HCT116 (cell line): ENCODE measurements around the gene NXPH2. TPM values are rescaled to one million over a fixed set of nuclear protein-coding genes. Genes with fewer than 3 reads are reported as not detected.

Source experiments
- ATAC-seq: fragments of 200-7000 bp; cut with Tn5 transposase; 2 replicates; pipeline ENCODE4 v1.9.1; 2020; ENCODE audit warnings: mild to moderate bottlenecking, moderate library complexity
- BruUV-seq: library from RNA; stranded (reverse); fragments of 400-500 nt; replicated peaks from 2 replicates; lab custom pipeline; 2021; lab: Mats Ljungman, UMichigan
- CTCF ChIA-PET: fragments of 300-600 bp; sonication (Branson Sonifier 250); formaldehyde crosslinking; loops from one replicate; lab custom pipeline; 2021; ENCODE audit warnings: antibody characterized with exemption; lab: Charles Lee
- POLR2A ChIA-PET: fragments of 300-600, 350-600 bp; sonication (Branson Sonifier 250); formaldehyde crosslinking; loops from one replicate; lab custom pipeline; 2021; ENCODE audit warnings: antibody characterized with exemption; lab: Charles Lee
- RAD21 ChIA-PET, 2 experiments: fragments of 300-600 bp; sonication (Branson Sonifier 250); formaldehyde crosslinking; loops; one replicate each; lab custom pipeline; 2023; ENCODE audit warnings: low total read pairs in 2 of 2; ENCODE audit not compliant: uncharacterized antibody in 2 of 2, unreplicated experiment in 2 of 2, low non-redundant PET in 1 of 2; lab: Charles Lee
- DNase-seq: peaks from one replicate; pipeline ENCODE4 v3.0.0-alpha.2; 2010; ENCODE audit warnings: low read depth, low spot score
- H2AFZ ChIP-seq: fragments of 200-600 bp; shearing (Covaris generic), sonication (generic); 2 replicates; pipeline ENCODE4 v1.6.1; 2017; ENCODE audit warnings: low read depth, mixed run types, mixed read lengths, antibody characterized with exemption, low read length; ENCODE audit not compliant: poor library complexity, severe bottlenecking
- H3K27ac ChIP-seq: 2 replicates; pipeline ENCODE4 v1.5.1; 2012; ENCODE audit warnings: low read depth, low read length
- H3K27me3 ChIP-seq: fragments of 200-600 bp; sonication (generic); 2 replicates; pipeline ENCODE4 v1.6.1; 2016; ENCODE audit warnings: mixed run types, low read length, mixed read lengths; ENCODE audit not compliant: insufficient read depth
- H3K36me3 ChIP-seq, 2 experiments: fragments of 200-500 bp in 1 of 2; fragments of 200-600 bp in 1 of 2; sonication (Bioruptor generic) in 1 of 2; sonication (generic) in 1 of 2; 2 replicates each; pipeline versions ENCODE4 v1.5.1 to v1.6.1; 2014 to 2016; ENCODE audit warnings: low read length in 2 of 2, inconsistent platforms in 1 of 2, mixed read lengths in 1 of 2, mixed run types in 1 of 2; ENCODE audit not compliant: insufficient read depth in 2 of 2, control insufficient read depth in 1 of 2
- H3K4me1 ChIP-seq, 2 experiments: fragments of 200-600 bp in 1 of 2; sonication (generic) in 1 of 2; 2 replicates each; pipeline versions ENCODE4 v1.5.1 to v1.6.1; 2012 to 2017; ENCODE audit warnings: low read length in 2 of 2, inconsistent platforms in 1 of 2, mild to moderate bottlenecking in 1 of 2, mixed read lengths in 1 of 2, mixed run types in 1 of 2, moderate library complexity in 1 of 2; ENCODE audit not compliant: insufficient read depth in 2 of 2, control insufficient read depth in 1 of 2
- H3K4me2 ChIP-seq: fragments of 200-600 bp; sonication (generic); 2 replicates; pipeline ENCODE4 v1.6.1; 2017; ENCODE audit warnings: mixed run types, low read length, mixed read lengths
- H3K4me3 ChIP-seq, 2 experiments: fragments of 200-600 bp in 1 of 2; sonication (generic) in 1 of 2; replicated peaks in 1 of 2; 2 replicates each; pipeline ENCODE4 v1.5.1; 2011 to 2016; ENCODE audit warnings: low read length in 2 of 2, control low read depth in 1 of 2, low read depth in 1 of 2, mild to moderate bottlenecking in 1 of 2, mixed read lengths in 1 of 2, mixed run types in 1 of 2
- H3K79me2 ChIP-seq: fragments of 200-600 bp; sonication (generic); 2 replicates; pipeline ENCODE4 v1.6.1; 2017; ENCODE audit warnings: mild to moderate bottlenecking, mixed run types, low read length, moderate library complexity, mixed read lengths; ENCODE audit not compliant: insufficient read depth
- H3K9ac ChIP-seq: fragments of 200-600 bp; sonication (generic); 2 replicates; pipeline ENCODE4 v1.6.1; 2016; ENCODE audit warnings: low read length, mixed read lengths
- H3K9me2 ChIP-seq: fragments of 200-600 bp; sonication (generic), shearing (Covaris generic); 2 replicates; pipeline ENCODE4 v1.6.1; 2017; ENCODE audit warnings: mixed run types, mild to moderate bottlenecking, moderate library complexity; ENCODE audit not compliant: insufficient read depth
- H3K9me3 ChIP-seq, 2 experiments: fragments of 200-500 bp in 1 of 2; fragments of 200-600 bp in 1 of 2; sonication (Bioruptor generic) in 1 of 2; sonication (generic) in 1 of 2; 2 replicates each; pipeline ENCODE4 v1.6.1; 2014 to 2017; ENCODE audit warnings: low read length in 2 of 2, mixed read lengths in 2 of 2, inconsistent platforms in 1 of 2, low read depth in 1 of 2, mild to moderate bottlenecking in 1 of 2, mixed run types in 1 of 2, moderate library complexity in 1 of 2; ENCODE audit not compliant: control insufficient read depth in 1 of 2, insufficient read depth in 1 of 2
- H4K20me1 ChIP-seq: fragments of 200-600 bp; sonication (generic), shearing (Covaris generic); 2 replicates; pipeline ENCODE4 v1.6.1; 2017; ENCODE audit warnings: mixed run types, mild to moderate bottlenecking, moderate library complexity; ENCODE audit not compliant: insufficient read depth
- CEBPB ChIP-seq: IDR thresholded peaks from 2 replicates; pipeline ENCODE4 v1.6.1; 2012; ENCODE audit warnings: low read depth
- JUND ChIP-seq: IDR thresholded peaks from 2 replicates; pipeline ENCODE4 v1.6.1; 2012
- POLR2A ChIP-seq: IDR thresholded peaks from 2 replicates; pipeline ENCODE4 v1.7.0; 2011; ENCODE audit warnings: borderline replicate concordance; ENCODE audit not compliant: insufficient read depth, insufficient read length; ENCODE audit errors: extremely low read depth
- POLR2AphosphoS5 ChIP-seq: IDR thresholded peaks from 2 replicates; pipeline ENCODE4 v1.6.1; 2011; ENCODE audit warnings: mild to moderate bottlenecking, low read depth, low read length, moderate library complexity
- RAD21 ChIP-seq: IDR thresholded peaks from 2 replicates; pipeline ENCODE4 v1.6.1; 2012; ENCODE audit warnings: low read depth, mild to moderate bottlenecking
- SIN3A ChIP-seq: IDR thresholded peaks from 2 replicates; pipeline ENCODE4 v1.6.1; 2012; ENCODE audit warnings: low read depth
- TCF7L2 ChIP-seq: IDR thresholded peaks from 2 replicates; pipeline ENCODE4 v1.7.0; 2011; ENCODE audit warnings: borderline replicate concordance, inconsistent platforms; ENCODE audit not compliant: insufficient read depth, insufficient read length; ENCODE audit errors: extremely low read depth
- YY1 ChIP-seq: IDR thresholded peaks from 2 replicates; pipeline ENCODE4 v1.6.1; 2011; ENCODE audit warnings: low read length, low read depth, moderate library complexity, mild to moderate bottlenecking; ENCODE audit not compliant: insufficient replicate concordance; ENCODE audit errors: extremely low read depth
- ZNF274 ChIP-seq: fragments of 200-500 bp; sonication (Bioruptor generic); IDR thresholded peaks from 2 replicates; pipeline ENCODE4 v1.6.1; 2014; ENCODE audit warnings: mild to moderate bottlenecking, low read depth, low read length, inconsistent platforms
- intact Hi-C: fragments of 100-400 bp; cut with micrococcal nuclease; formaldehyde crosslinking; loops from 2 replicates; pipeline ENCODE4 v1.10.0; 2022
- total RNA-seq: library from RNA; stranded (reverse); gene quantifications from one replicate; pipeline ENCODE4 v1.2.1, GENCODE V29; 2021; ENCODE audit not compliant: unreplicated experiment
- TF ChIP-seq, protein P1 (sequence below): IDR thresholded peaks from 2 replicates; pipeline ENCODE4 v1.6.1; 2012
- TF ChIP-seq, protein P2 (sequence below): IDR thresholded peaks from 2 replicates; pipeline ENCODE4 v1.6.1; 2011; ENCODE audit warnings: mild to moderate bottlenecking, low read length, moderate library complexity; ENCODE audit not compliant: insufficient replicate concordance; ENCODE audit errors: extremely low read depth

Gene NXPH2
- total RNA-seq, 1 experiment from 2014 or later = not detected

DNA sequence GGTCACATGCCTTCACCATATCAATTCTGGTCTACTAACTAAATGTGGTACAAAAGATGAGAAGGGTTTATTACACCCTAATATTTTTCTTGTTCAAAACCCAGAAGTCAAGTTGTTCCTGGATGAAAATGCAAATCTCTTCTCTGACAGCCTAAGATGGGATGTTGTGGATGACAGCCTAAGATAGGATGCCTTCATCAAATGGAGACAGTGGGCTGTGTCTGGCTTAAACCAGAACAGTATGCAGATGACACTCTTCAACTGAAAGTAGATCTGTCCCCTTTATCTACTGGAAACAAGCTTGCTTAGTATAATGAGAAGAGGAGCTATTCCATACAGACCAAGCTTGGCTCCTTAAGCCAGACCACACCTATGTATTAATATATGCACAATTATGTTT, 17.7 kb downstream of the NXPH2 start:
- Histone ChIP-seq H3K4me2 (no peak overlapping the region), H3K9me3 (no peaks in the 10 kb centered on the region), H3K27me3 (no peaks in the 10 kb centered on the region), H3K36me3 (no peaks in the 10 kb centered on the region), H3K9ac (no peak overlapping the region)
- no peak for DNase-seq
- ChIA-PET POLR2A (no interaction called here), CTCF (no interaction called here)
- no TSS peak for BruUV-seq
- TF ChIP-seq SIN3A = no peak
- TF ChIP-seq, protein P1, sequence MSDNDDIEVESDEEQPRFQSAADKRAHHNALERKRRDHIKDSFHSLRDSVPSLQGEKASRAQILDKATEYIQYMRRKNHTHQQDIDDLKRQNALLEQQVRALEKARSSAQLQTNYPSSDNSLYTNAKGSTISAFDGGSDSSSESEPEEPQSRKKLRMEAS = no peak
- TF ChIP-seq ZNF274 = no peak
- no peak for TF ChIP-seq POLR2A
- TF ChIP-seq, protein P2, sequence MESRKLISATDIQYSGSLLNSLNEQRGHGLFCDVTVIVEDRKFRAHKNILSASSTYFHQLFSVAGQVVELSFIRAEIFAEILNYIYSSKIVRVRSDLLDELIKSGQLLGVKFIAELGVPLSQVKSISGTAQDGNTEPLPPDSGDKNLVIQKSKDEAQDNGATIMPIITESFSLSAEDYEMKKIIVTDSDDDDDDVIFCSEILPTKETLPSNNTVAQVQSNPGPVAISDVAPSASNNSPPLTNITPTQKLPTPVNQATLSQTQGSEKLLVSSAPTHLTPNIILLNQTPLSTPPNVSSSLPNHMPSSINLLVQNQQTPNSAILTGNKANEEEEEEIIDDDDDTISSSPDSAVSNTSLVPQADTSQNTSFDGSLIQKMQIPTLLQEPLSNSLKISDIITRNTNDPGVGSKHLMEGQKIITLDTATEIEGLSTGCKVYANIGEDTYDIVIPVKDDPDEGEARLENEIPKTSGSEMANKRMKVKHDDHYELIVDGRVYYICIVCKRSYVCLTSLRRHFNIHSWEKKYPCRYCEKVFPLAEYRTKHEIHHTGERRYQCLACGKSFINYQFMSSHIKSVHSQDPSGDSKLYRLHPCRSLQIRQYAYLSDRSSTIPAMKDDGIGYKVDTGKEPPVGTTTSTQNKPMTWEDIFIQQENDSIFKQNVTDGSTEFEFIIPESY = no peak
- TF ChIP-seq YY1 = no peak
- TF ChIP-seq CEBPB = no peak
- TF ChIP-seq POLR2AphosphoS5 = no peak
- TF ChIP-seq RAD21 = no peak
- no peak for TF ChIP-seq TCF7L2
- TF ChIP-seq JUND = no peak
- TF ChIP-seq, all 23 proteins: peak for 0
- Histone ChIP-seq H4K20me1 (no peaks in the 10 kb centered on the region), H3K4me1 (no peaks in the 10 kb centered on the region; a peak in 1 of 4 replicates), H2AFZ (no peak overlapping the region), H3K27ac (no peak overlapping the region), H3K4me3 (no peak overlapping the region), H3K79me2 (no peaks in the 10 kb centered on the region), H3K9me2 (no peaks in the 10 kb centered on the region)
- intact Hi-C loops = loop anchor here (1.0 kb wide), 1 partner anchor 365 kb away; no protein-coding TSS in a partner anchor
- RAD21 ChIA-PET = no interaction called here
- no peak for ATAC-seq
